ENCODE results near the gene PROSER3. TPM values are rescaled to one million over a fixed set of nuclear protein-coding genes. Genes with fewer than 3 reads are reported as not detected.

PROSER3 gene
- total and polyA plus RNA-seq, 2 experiments from 2014 or later = 21.8 to 28.0 TPM

GRCh38 chr19:35791814-35792279 is 33.9 kb downstream of the PROSER3 start:
- H3K27ac ChIP-seq (ENCODE audit: low read depth) = no peak overlapping the region
- H4K20me1 ChIP-seq (replicated peaks; ENCODE audit: insufficient read depth) = no peaks in the 10 kb centered on the region
- no peaks in the 10 kb centered on the region; the same call in 2 of the 3 replicates for H3K9me3 Mint-ChIP-seq
- H3K4me1 ChIP-seq (ENCODE audit: insufficient read depth) = peaks cover 3% of the 10 kb centered on the region; the same call in 1 of the 2 replicates
- no peaks in the 10 kb centered on the region for H3K36me3 ChIP-seq (ENCODE audit: insufficient read depth)
- H3K27me3 ChIP-seq (ENCODE audit: insufficient read depth) = peaks cover 19% of the 10 kb centered on the region
- H3F3A ChIP-seq (replicated peaks; ENCODE audit: low read depth) = 0 out of 2 replicates have a peak, but pooled peaks cover 8% of the 10 kb centered on the region
- H2AFZ ChIP-seq = no peak overlapping the region
- no peak overlapping the region for H3K4me3 Mint-ChIP-seq
- no peak for ATAC-seq
- H3K79me2 ChIP-seq (replicated peaks; ENCODE audit: insufficient read depth) = no peaks in the 10 kb centered on the region
- peaks cover 5% of the 10 kb centered on the region; the same call in 2 of the 3 replicates for H3K4me1 Mint-ChIP-seq
- H3K4me3 ChIP-seq = no peak overlapping the region
- no peak for DNase-seq (ENCODE audit: low spot score)
- no peaks in the 10 kb centered on the region for H3K9me2 ChIP-seq (ENCODE audit: insufficient read depth)
- H3K36me3 Mint-ChIP-seq (ENCODE audit: low read depth) = no peaks in the 10 kb centered on the region
- H3K4me2 ChIP-seq = no peak overlapping the region
- peaks cover 21% of the 10 kb centered on the region for H3K27me3 Mint-ChIP-seq (ENCODE audit: insufficient read depth, low read depth, poor library complexity)
- TF ChIP-seq EZH2phosphoT487 (IDR thresholded peaks at IDR 0.05; ENCODE audit: unreplicated experiment) (no peak), ZNF114 (CRISPR knock-in tag; IDR thresholded peaks at IDR 0.05) (no peak), JUNB (IDR thresholded peaks at IDR 0.05; ENCODE audit: unreplicated experiment) (no peak), NANOG (IDR thresholded peaks at IDR 0.05; ENCODE audit: borderline replicate concordance) (no peak), REST (IDR thresholded peaks at IDR 0.05; ENCODE audit: unreplicated experiment) (no peak), CTCF (conservative IDR thresholded peaks at IDR 0.05; ENCODE audit: low read depth in 2 of 2) (no peak), ETS1 (IDR thresholded peaks at IDR 0.05) (no peak), CREB1 (CRISPR knock-in tag; IDR thresholded peaks at IDR 0.05; ENCODE audit: low read depth) (no peak), ZNF462 (CRISPR knock-in tag; IDR thresholded peaks at IDR 0.05) (no peak)
- no peak overlapping the region for H3K27ac Mint-ChIP-seq

Measured in GM23338 (cell line).